Measurements from ENCODE around the gene MDGA2. TPM values are rescaled to one million over a fixed set of nuclear protein-coding genes. Genes with fewer than 3 reads are reported as not detected.

MDGA2 gene
- total RNA-seq, 2 donors from 2014 or later, result 0.82 to 8.8 TPM

DNA sequence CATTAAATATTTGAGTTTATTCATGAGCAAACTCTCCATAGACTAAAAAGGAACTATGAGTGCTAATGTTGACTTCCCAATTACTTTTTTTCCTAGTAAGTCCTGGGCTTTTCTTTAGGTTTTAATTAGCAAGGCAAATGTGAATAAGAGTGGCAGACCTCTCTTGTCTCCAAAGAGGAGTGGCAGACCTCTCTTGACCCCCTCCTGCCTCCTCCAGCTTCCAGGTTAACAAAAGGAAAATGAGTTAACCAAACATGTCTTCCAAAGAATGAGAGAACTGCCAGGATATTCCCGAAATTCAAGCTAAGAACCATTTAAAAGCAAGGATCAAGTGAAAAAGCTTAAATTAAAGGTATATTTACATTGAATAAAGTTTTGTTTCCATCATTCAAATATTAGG is 253.2 kb downstream of the MDGA2 start:
- no peaks in the 10 kb centered on the region for H3K36me3 ChIP-seq (ENCODE audit: control insufficient read depth, insufficient read depth, low read length)
- H3K4me1 ChIP-seq (ENCODE audit: control insufficient read depth, insufficient read depth, low read length), result no peaks in the 10 kb centered on the region
- H3K4me3 Mint-ChIP-seq, result no peak overlapping the region
- TF ChIP-seq, protein P1, sequence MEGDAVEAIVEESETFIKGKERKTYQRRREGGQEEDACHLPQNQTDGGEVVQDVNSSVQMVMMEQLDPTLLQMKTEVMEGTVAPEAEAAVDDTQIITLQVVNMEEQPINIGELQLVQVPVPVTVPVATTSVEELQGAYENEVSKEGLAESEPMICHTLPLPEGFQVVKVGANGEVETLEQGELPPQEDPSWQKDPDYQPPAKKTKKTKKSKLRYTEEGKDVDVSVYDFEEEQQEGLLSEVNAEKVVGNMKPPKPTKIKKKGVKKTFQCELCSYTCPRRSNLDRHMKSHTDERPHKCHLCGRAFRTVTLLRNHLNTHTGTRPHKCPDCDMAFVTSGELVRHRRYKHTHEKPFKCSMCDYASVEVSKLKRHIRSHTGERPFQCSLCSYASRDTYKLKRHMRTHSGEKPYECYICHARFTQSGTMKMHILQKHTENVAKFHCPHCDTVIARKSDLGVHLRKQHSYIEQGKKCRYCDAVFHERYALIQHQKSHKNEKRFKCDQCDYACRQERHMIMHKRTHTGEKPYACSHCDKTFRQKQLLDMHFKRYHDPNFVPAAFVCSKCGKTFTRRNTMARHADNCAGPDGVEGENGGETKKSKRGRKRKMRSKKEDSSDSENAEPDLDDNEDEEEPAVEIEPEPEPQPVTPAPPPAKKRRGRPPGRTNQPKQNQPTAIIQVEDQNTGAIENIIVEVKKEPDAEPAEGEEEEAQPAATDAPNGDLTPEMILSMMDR (conservative IDR thresholded peaks at IDR 0.05), result no peak
- peak; percentile 53 for DNase-seq
- peaks cover 12% of the 10 kb centered on the region for H3K4me1 Mint-ChIP-seq
- no peaks in the 10 kb centered on the region for H3K9me3 ChIP-seq (ENCODE audit: control insufficient read depth, low read length)
- H3K9me3 Mint-ChIP-seq, result no peaks in the 10 kb centered on the region
- no peak overlapping the region for H3K27ac ChIP-seq (ENCODE audit: low read depth, low read length)
- H3K27me3 ChIP-seq (ENCODE audit: control insufficient read depth, insufficient read depth, low read length, poor library complexity, severe bottlenecking), result no peaks in the 10 kb centered on the region
- no peak overlapping the region for H3K9ac ChIP-seq (ENCODE audit: extremely low read depth, low read length, poor library complexity, severe bottlenecking)
- no peaks in the 10 kb centered on the region for H3K36me3 Mint-ChIP-seq (ENCODE audit: low read depth)
- no peak overlapping the region for H3K27ac Mint-ChIP-seq
- H3K4me3 ChIP-seq (ENCODE audit: low read length), result no peak overlapping the region
- H3K27me3 Mint-ChIP-seq (ENCODE audit: insufficient read depth), result no peaks in the 10 kb centered on the region
- 45% methylated on average over 1 of the region's 1 CpG; no CpG with 5 or more reads in 1 of the 2 experiments for WGBS, 2 experiments (ENCODE audit: insufficient coverage in 1 of 2, insufficient read length in 1 of 2)

DNA sequence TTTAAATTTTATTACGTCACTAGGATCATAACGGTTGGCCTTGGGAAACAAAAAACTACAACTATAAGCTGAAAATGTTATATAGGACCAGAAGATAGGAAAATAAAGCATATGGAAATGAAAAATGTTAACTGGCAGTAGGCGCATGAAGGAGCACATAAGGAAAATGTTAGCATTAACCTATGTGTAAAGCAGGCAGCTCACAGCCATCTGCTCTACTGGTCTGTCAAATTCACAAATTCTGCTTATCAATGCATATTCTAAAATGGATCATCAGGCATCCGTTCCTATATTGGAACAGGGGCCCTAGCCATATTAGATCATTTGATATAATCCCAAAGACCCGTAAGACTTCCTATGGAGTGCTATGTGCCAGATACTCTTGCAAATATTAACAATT is 263.9 kb downstream of the MDGA2 start:
- H3K4me3 Mint-ChIP-seq, result no peak overlapping the region
- no peak overlapping the region for H3K9ac ChIP-seq (ENCODE audit: extremely low read depth, low read length, poor library complexity, severe bottlenecking)
- H3K27ac Mint-ChIP-seq, result no peak overlapping the region
- H3K4me1 Mint-ChIP-seq, result peaks cover 6% of the 10 kb centered on the region
- TF ChIP-seq, protein P1 (conservative IDR thresholded peaks at IDR 0.05), result no peak
- no peaks in the 10 kb centered on the region for H3K36me3 Mint-ChIP-seq (ENCODE audit: low read depth)
- H3K27me3 Mint-ChIP-seq (ENCODE audit: insufficient read depth), result no peaks in the 10 kb centered on the region
- no peaks in the 10 kb centered on the region for H3K9me3 ChIP-seq (ENCODE audit: control insufficient read depth, low read length)
- H3K27me3 ChIP-seq (ENCODE audit: control insufficient read depth, insufficient read depth, low read length, poor library complexity, severe bottlenecking), result no peaks in the 10 kb centered on the region
- no peak overlapping the region for H3K27ac ChIP-seq (ENCODE audit: low read depth, low read length)
- H3K4me3 ChIP-seq (ENCODE audit: low read length), result no peak overlapping the region
- 91 to 94% methylated on average over 2 to 4 of the region's 5 CpGs for WGBS, 2 experiments (ENCODE audit: insufficient coverage in 1 of 2, insufficient read length in 1 of 2)
- H3K4me1 ChIP-seq (ENCODE audit: control insufficient read depth, insufficient read depth, low read length), result no peaks in the 10 kb centered on the region
- no peaks in the 10 kb centered on the region for H3K36me3 ChIP-seq (ENCODE audit: control insufficient read depth, insufficient read depth, low read length)
- no peaks in the 10 kb centered on the region for H3K9me3 Mint-ChIP-seq
- no peak for DNase-seq

DNA sequence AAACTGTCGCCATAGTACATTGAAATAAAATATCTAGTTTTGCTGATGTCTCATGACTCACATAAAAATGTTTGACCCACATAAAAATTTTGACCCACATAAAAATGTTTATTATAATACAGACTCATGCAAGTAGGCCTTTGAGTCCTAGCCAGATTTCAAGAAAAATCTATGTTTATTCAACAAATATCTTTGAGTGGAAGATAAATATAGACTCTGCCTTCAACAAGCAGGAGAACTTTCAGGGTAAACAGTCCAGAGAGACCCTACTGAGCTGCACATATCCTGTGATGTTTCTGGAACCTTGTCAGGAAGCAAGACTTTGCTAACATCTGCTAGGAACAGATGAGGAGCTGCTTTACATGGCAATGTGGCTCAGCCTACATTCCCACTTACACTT is 283.1 kb downstream of the MDGA2 start:
- no peak for DNase-seq
- no peak overlapping the region for H3K27ac ChIP-seq (ENCODE audit: low read depth, low read length)
- Mint-ChIP-seq H3K27ac (no peak overlapping the region), H3K36me3 (ENCODE audit: low read depth) (no peaks in the 10 kb centered on the region), H3K27me3 (ENCODE audit: insufficient read depth) (peaks cover 5% of the 10 kb centered on the region), H3K9me3 (no peaks in the 10 kb centered on the region), H3K4me1 (peaks cover 7% of the 10 kb centered on the region), H3K4me3 (no peak overlapping the region)
- TF ChIP-seq, protein P1 (conservative IDR thresholded peaks at IDR 0.05), result no peak
- no peaks in the 10 kb centered on the region for H3K27me3 ChIP-seq (ENCODE audit: control insufficient read depth, insufficient read depth, low read length, poor library complexity, severe bottlenecking)
- no peak overlapping the region for H3K9ac ChIP-seq (ENCODE audit: extremely low read depth, low read length, poor library complexity, severe bottlenecking)
- no peaks in the 10 kb centered on the region for H3K9me3 ChIP-seq (ENCODE audit: control insufficient read depth, low read length)
- H3K36me3 ChIP-seq (ENCODE audit: control insufficient read depth, insufficient read depth, low read length), result no peaks in the 10 kb centered on the region
- 89% methylated on average over 1 of the region's 1 CpG; no CpG with 5 or more reads in 1 of the 2 experiments for WGBS, 2 experiments (ENCODE audit: insufficient coverage in 1 of 2, insufficient read length in 1 of 2)
- H3K4me3 ChIP-seq (ENCODE audit: low read length), result no peak overlapping the region
- no peaks in the 10 kb centered on the region for H3K4me1 ChIP-seq (ENCODE audit: control insufficient read depth, insufficient read depth, low read length)
